NK-92 treated with Interleukin-12 subunit alpha and Interleukin-12 subunit beta, amount 100 ng/mL, for 24 hours (cell line): ENCODE measurements around the gene TCEA3.
A peak's percentile ranks its signal among the peaks of the same experiment; 100 is the strongest.

Source experiments
- DNase-seq: peaks from one replicate; lab custom pipeline; 2025; lab: John Stamatoyannopoulos, UW

The TCEA3 gene

GRCh38 chr1:23424293-23425192 lies at the start of gene TCEA3:
Gene TCEA3, minus strand, starts transcription at chr1:23424748. Its CDS starts 115 bp downstream, at chr1:23424633.
- DNase-seq: no peak

DNA sequence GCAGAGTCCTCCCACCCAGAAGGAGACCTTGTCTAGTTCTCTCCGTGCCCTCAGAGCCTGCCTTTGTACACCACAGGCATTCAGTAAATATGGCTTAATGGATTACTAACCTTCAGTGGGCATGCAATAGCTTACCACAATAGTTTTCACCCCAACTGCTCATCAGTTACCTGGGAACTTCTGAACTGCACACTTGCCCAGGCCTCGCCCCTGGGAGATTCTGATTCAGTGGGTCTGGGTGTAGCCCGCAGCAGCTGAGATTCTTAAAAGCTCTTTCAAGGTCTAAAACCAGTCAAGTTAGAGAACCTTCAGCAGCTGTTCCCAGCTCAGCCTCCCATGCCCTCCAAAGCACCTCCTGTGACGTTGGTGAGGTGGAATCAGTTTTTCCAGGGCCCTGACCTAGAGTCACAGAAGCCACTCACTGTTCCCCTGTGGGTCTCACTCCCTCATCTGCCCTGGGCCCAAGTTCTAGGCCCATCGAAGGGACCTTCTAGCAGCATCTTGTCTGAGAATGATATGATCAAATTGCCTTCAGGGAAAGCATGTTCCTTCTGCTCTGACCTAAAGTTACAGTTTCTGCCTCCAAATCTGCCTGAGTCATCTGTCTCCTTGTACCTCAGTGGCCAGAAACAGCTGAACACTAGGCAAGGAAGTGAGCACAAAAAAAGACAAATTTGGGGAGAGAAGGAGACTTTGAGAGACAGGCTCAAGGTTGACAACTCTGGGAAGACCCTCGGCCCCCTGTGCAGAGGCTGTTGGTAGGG lies 48.7 kb upstream of the TCEA3 start:
- no peak for DNase-seq

DNA sequence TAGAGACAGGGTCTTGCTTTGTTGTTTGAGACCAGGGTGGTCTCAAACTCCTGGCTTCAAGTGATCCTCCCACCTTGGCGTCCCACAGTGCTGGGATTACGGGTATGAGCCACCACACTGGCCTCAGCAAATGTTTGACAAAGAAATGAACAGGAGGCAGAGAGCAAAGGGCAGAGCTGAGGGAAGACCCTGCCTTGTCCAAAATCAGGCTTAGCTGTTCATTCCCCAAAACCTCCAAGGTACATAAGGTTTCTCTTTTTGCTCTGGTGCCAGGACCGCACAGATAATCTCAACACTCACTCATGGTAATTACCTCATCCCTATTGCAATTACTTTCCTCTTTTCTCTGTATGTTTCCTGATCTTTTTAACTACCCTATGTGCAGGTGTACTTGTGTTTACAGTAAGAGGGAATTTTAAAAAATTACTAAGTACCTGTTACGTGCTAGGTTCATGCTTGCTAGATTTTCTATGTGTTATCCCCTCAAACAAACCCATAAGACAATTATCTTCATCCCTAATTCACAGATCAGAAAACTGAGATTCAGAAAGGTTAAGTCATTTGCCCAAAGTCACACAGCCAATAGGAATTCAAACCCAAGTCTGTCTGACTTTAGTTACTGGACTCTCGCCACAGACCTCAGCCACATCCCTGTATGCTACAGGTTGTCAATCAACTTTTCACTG lies 47.9 kb upstream of the TCEA3 start:
- no peak for DNase-seq

- no peak for DNase-seq
Observed at GRCh38 chr1:23471473-23472075, 47.0 kb upstream of the TCEA3 start.

DNA sequence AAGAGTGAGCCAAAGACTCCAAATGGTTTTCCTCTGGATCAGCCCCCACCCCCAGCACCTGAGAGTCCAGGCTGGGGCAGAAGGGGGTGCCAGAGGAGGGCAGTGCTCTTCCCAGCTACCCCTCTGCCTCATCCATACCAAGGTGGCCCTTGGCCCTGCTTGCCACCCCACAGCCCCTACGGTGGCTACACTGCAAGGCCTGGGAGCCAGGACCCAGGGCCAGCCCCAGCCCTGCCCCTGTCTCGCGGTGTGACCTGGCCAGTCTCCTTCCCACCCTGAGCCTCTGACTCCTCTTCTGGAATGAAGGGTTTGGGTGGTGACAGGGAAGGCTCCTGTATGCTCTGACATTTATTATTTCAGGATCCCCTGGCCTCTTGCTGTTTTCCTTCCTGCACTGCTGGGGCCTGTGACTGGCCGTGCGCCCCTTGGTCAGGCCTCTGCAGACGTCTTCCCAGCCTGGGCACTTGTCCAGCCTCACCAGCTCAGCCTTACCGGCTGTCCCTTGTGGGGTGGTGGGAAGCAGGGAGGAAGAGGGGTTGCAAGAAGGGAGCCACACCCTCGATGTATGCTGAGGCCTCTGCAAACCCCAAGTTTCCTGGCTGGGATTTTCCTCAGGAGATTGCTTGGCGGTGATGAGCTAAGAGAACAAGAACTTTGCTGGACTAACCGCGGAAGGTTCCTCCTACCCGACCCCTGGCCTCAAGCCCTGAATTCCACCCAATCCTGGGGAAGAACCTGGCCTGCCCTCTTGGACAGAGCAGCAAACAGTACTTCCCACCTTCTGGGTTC lies 45.9 kb upstream of the TCEA3 start:
- no peak for DNase-seq

GRCh38 chr1:23469372-23469982 lies 44.9 kb upstream of the TCEA3 start:
- no peak for DNase-seq

DNA sequence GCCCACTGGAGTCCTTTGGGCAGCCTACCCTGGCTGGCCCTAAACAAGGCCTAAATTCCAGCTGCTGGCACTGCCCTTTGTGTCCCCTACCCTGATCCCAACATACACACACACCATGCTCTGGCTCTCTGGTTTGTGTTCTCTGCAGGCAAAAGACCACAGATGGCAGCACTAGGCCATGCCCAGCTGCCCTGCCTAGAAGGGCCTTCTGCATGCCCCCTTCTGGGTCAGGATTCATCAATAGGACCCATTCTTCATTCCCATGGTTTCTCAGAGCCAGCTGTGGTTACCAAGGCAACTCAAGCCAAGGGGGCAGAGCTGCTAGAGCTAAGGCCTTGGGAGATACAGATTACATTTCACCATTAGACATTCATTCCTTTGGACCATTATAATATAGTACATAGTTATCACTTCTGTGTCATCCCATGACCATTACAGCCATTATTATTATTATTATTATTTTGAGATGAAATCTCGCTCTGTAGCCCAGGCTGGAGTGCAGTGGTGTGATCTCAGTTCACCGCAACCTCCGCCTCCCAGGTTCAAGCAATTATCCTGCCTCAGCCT lies 42.0 kb upstream of the TCEA3 start:
- DNase-seq: no peak

DNA sequence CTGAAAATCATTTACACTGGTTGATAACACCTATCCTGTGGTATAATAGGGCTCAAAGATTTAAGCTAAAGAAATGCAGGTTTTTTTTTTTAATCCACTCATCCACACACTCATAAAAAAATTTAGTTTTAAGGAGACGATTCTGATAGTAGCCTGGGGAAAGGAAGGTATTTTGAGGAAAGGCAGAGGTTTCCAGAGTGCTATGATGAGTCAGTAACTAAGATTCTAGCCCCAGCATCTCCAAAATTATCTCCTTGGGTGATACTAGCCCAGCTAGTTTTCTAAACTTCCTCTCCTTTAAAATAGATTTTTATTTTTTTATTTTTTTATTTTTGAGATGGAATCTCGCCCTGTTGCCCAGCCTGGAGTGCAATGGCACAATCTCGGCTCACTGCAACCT lies 38.7 kb upstream of the TCEA3 start:
- no peak for DNase-seq

DNA sequence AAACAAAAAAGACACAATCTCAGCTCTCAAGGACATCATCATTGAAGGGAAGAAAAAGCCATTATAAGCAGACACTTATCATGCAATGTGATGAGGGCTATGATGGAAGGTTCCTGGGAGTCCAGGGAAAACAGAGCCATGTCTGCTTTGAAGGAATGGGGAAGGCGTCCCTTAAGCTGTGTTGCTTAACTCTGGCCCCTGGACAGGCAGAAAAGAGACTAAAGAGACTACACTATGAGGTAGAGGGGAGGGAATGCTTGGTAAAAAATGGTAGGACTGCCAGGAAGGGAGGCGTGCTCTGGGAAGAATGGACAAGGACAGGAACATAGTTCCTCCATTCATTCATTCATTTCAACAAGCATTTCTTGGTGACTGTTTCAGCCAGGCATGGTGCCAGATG lies 38.2 kb upstream of the TCEA3 start:
- DNase-seq: no peak

DNA sequence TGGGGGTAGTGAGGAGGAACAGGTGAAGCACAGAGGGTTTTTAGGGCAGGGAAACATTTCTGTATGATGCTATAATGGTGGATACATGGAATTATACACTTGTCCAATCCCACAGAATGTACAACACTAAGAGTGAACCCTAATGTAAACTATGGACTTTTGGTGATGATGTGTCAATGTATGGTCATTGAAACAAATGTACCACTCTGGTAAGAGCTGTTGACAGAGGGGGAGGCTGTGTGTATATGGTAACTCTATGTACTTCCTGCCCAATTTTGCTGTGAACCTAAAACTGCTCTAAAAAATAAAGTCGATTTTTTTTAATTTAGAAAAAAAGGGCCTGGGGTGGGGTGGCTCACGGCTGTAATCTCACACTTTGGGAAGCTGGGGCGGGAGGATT lies 36.5 kb upstream of the TCEA3 start:
- DNase-seq: no peak

- no peak for DNase-seq
Observed at GRCh38 chr1:23460519-23460918, 36.0 kb upstream of the TCEA3 start.

DNA sequence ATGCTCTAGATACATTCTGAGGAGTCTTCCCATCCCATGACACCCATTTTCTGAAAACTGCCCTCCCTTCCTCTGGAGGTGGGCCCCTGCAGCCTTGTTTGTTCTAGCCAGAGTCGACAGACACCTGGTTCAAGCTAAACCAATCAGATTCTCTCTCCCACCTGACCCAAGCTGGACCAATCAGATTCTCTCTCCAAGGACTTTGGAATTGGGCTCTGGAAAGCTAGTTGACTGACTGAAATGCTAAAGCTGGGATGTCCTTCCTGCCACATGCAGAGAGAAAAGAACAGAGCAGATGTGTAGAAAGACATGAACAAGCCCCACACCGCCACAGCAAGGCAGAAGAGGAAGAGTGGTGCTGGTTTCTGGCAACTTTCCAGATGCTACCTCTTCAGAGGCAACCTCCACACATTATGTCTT lies 34.8 kb upstream of the TCEA3 start:
- no peak for DNase-seq

GRCh38 chr1:23456226-23456625 lies 31.7 kb upstream of the TCEA3 start:
- no peak for DNase-seq

DNA sequence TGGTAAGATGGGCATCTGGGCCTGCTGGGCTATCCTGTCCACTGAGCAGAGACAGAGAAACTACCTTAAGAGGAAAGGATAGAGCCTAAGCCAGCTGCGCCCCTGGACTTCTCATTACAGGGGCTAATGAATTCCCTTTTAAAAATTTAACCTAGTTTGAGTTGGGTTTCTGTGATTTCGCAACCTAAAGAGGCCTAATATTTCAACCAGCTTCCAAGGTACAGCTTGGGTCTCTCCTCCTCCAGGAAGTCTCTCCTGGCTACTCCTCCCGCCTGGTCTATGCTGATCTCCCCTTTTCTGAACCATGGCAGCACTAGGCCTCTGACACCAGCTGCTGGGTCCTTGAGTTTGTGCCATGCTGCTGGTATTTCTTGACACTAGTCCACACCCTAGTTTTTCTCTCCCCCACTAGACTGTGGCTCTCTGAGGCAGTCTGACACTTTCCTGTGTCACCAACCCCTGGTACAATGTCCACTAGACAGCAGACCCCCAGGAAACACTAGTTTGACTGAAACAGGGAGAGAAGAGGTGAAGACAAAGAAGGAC lies 29.0 kb upstream of the TCEA3 start:
- DNase-seq: no peak

DNA sequence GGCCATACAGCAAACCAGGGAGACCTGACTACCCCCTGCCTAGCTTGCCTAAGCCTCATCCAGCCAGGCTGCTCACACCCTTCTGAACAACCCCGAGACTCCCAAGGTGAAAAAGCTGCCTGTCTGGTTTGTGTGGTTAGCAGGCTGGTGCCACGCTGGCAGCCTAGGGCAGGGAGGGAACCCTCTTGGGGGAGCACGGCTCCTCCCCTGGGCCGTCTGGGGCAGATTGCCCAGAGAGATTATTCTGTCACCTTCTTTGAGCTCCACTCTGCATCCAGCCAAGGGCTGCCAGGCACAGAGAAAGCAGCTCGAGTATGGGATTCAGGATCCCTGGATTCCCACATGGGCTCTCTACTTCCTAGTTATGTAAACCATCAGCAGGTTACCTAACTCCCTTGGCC lies 27.5 kb upstream of the TCEA3 start:
- peak; percentile 42 for DNase-seq

DNA sequence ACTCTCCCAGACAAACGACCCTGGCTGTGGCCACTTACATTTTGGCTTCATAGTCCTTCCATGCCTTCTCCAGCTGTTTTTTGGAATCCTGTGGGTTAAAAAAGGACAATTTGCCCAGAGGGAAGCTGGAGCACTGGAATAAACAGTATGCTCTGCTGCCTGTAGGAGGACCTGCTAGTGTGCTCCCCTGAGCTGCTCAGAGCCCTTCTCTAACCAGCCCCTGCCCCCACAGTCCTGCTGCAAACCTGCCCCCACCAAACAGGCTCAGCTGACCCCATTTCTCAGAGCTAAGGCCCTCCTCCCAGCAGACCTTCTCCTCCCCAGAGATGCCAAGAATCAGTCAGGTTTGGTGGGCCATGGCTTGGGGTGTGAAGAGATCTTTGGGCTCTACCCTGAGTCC lies 26.9 kb upstream of the TCEA3 start:
- no peak for DNase-seq

DNA sequence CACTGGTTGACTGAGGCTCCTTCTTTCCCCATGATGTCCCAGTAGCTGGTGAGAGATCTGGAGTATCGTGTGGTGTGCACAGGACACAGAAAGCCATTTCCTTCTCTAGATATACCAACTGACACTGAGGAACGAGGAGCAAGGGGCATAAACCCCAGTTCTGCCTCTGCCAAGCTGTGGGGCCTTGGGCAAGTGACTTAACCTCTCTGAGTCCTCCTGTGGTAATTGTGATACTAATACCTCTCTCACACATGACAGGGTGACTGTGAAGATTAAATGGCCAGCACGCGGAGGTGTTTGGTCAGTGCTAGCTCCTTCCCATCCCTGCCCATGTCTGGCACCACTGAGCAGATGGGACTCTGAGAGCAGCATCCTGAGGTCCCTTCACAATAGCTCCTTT lies 26.3 kb upstream of the TCEA3 start:
- DNase-seq: no peak

- DNase-seq: no peak
Observed at GRCh38 chr1:23449958-23450357, 25.4 kb upstream of the TCEA3 start.

DNA sequence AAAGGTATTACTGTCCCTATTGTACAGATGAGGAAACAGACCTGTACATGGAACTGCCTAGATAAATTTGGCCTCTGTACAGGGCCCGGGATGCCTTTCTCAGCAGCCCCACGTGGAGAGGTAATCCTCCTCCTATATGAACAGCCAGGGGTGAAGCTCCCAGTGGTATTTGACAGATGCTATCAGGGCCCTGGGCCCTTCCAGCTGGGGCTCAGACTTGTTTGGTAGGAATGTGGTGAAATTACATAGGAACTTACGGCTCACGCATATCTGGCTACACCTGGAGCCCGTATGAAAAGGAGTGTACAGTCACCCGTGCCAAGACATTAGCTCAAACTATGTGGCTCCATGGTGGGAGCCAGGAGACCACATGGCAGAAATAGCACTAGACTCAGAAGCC lies 24.8 kb upstream of the TCEA3 start:
- DNase-seq: no peak

- DNase-seq: no peak
Observed at GRCh38 chr1:23448846-23449245, 24.3 kb upstream of the TCEA3 start.
